ENCODE results near the gene TMEM135. TPM values are rescaled to one million over a fixed set of nuclear protein-coding genes. Genes with fewer than 3 reads are reported as not detected.

TMEM135 gene
- total RNA-seq, 1 experiment from 2014 or later: 12.6 TPM

GRCh38 chr11:87298155-87298554, 260.4 kb downstream of the TMEM135 start:
- intact Hi-C loops (cut with micrococcal nuclease; ENCODE audit: unreplicated experiment): no loop called here
- CTCF ChIA-PET: no interaction called here

GRCh38 chr11:87299041-87299481, 261.3 kb downstream of the TMEM135 start:
- H3K27me3 Mint-ChIP-seq (ENCODE audit: unreplicated experiment): no peaks in the 10 kb centered on the region
- CTCF ChIA-PET: no interaction called here
- no peaks in the 10 kb centered on the region for H3K9me3 Mint-ChIP-seq (ENCODE audit: low read depth, unreplicated experiment)
- no peak overlapping the region for H3K27ac Mint-ChIP-seq (ENCODE audit: unreplicated experiment)
- no peak overlapping the region for H3K4me3 Mint-ChIP-seq (ENCODE audit: low read depth, unreplicated experiment)
- no TSS peak for BruUV-seq (replicated peaks)
- DNase-seq: no peak
- no peaks in the 10 kb centered on the region for H3K36me3 Mint-ChIP-seq (ENCODE audit: insufficient read depth, unreplicated experiment)
- no peak for TF ChIP-seq CTCF (IDR thresholded peaks at IDR 0.05; ENCODE audit: unreplicated experiment)
- no peaks in the 10 kb centered on the region for H3K4me1 Mint-ChIP-seq (ENCODE audit: low read depth, unreplicated experiment)
- intact Hi-C loops (cut with micrococcal nuclease; ENCODE audit: unreplicated experiment): no loop called here

More at GRCh38 chr11:87298155-87298554, 260.4 kb downstream of the TMEM135 start:
- no TSS peak for BruUV-seq (replicated peaks)
- H3K27me3 Mint-ChIP-seq (ENCODE audit: unreplicated experiment): no peaks in the 10 kb centered on the region
- no peak for TF ChIP-seq CTCF (IDR thresholded peaks at IDR 0.05; ENCODE audit: unreplicated experiment)
- no peaks in the 10 kb centered on the region for H3K9me3 Mint-ChIP-seq (ENCODE audit: low read depth, unreplicated experiment)
- no peak overlapping the region for H3K4me3 Mint-ChIP-seq (ENCODE audit: low read depth, unreplicated experiment)
- no peaks in the 10 kb centered on the region for H3K4me1 Mint-ChIP-seq (ENCODE audit: low read depth, unreplicated experiment)
- no peak for DNase-seq
- no peak overlapping the region for H3K27ac Mint-ChIP-seq (ENCODE audit: unreplicated experiment)
- no peaks in the 10 kb centered on the region for H3K36me3 Mint-ChIP-seq (ENCODE audit: insufficient read depth, unreplicated experiment)

GRCh38 chr11:87300640-87301380, 263.1 kb downstream of the TMEM135 start:
- Mint-ChIP-seq H3K9me3 (ENCODE audit: low read depth, unreplicated experiment) (no peaks in the 10 kb centered on the region), H3K4me3 (ENCODE audit: low read depth, unreplicated experiment) (no peak overlapping the region), H3K27me3 (ENCODE audit: unreplicated experiment) (no peaks in the 10 kb centered on the region), H3K4me1 (ENCODE audit: low read depth, unreplicated experiment) (no peaks in the 10 kb centered on the region), H3K27ac (ENCODE audit: unreplicated experiment) (no peak overlapping the region), H3K36me3 (ENCODE audit: insufficient read depth, unreplicated experiment) (no peaks in the 10 kb centered on the region)
- BruUV-seq (replicated peaks): no TSS peak
- no peak for TF ChIP-seq CTCF (IDR thresholded peaks at IDR 0.05; ENCODE audit: unreplicated experiment)
- CTCF ChIA-PET: no interaction called here
- intact Hi-C loops (cut with micrococcal nuclease; ENCODE audit: unreplicated experiment): no loop called here
- DNase-seq: no peak

DNA sequence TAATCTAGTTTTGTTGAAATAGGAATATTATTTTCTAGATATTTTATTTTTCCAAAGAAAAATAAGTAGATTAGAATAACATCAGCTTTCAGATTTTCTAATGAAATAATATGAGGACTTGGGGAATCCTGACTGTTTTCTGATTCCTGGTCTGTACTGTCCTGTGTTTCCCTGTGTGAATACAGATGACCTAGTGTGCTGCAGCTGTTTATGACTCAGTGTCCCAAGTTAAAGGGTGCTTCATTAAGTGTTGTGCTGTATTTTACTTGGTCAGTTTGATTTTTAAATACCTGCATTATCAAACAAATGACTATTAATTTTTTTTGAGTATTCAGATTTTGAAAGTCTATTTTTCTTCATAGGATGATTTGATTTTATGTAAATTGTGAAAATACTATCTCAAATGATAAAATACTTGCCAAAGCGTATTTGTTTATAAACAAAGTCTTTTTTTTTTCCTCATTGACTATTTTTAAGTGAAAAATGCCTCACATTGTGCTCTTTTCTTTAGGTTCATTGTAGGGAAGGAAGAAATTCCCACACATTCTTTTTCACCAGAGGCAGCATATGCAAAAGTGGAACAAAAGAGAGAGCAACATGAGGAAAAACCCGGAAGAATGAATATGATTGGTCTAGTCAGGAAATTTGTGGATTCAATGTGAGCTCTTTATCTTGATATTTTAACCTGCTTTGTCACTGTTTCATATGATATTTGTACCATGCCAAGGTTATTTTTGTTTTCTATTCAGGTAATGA, 264.2 kb downstream of the TMEM135 start:
- Mint-ChIP-seq H3K4me1 (ENCODE audit: low read depth, unreplicated experiment) (no peaks in the 10 kb centered on the region), H3K27me3 (ENCODE audit: unreplicated experiment) (no peaks in the 10 kb centered on the region), H3K9me3 (ENCODE audit: low read depth, unreplicated experiment) (no peaks in the 10 kb centered on the region), H3K36me3 (ENCODE audit: insufficient read depth, unreplicated experiment) (no peaks in the 10 kb centered on the region), H3K4me3 (ENCODE audit: low read depth, unreplicated experiment) (no peak overlapping the region), H3K27ac (ENCODE audit: unreplicated experiment) (no peak overlapping the region)
- CTCF ChIA-PET: no interaction called here
- no TSS peak for BruUV-seq (replicated peaks)
- intact Hi-C loops (cut with micrococcal nuclease; ENCODE audit: unreplicated experiment): no loop called here
- no peak for DNase-seq
- TF ChIP-seq CTCF (IDR thresholded peaks at IDR 0.05; ENCODE audit: unreplicated experiment): no peak
